Keratinocyte (primary cell): ENCODE results near the gene SQSTM1. TPM values are rescaled to one million over a fixed set of nuclear protein-coding genes. Genes with fewer than 3 reads are reported as not detected.
"Not testable (repeated sequence)": the region's sequence is repeated elsewhere in the genome, so short reads cannot be mapped to it uniquely, and the experiment has no call there.

Experiments used
- DNase-seq: peaks from one replicate; pipeline ENCODE4 v3.0.0-alpha.2; 2011; ENCODE audit warnings: low read depth, missing footprints, low spot score
- FAIRE-seq: peaks from 2 replicates; lab custom pipeline; 2011; peaks lifted over from hg19 to GRCh38; lab: Jason Lieb, UNC
- H2AFZ ChIP-seq: 2 replicates; pipeline ENCODE4 v1.6.0; 2012; ENCODE audit warnings: low read length, control low read depth, inconsistent platforms; ENCODE audit not compliant: control insufficient read depth
- H3K27ac ChIP-seq: 2 replicates; pipeline ENCODE4 v1.5.1; 2011; ENCODE audit warnings: low read length; ENCODE audit not compliant: control insufficient read depth, insufficient read depth
- H3K27me3 ChIP-seq: 3 replicates; pipeline ENCODE4 v1.6.0; 2011; ENCODE audit warnings: low read length; ENCODE audit not compliant: control insufficient read depth, insufficient read depth; ENCODE audit errors: extremely low read depth
- H3K36me3 ChIP-seq, 2 experiments: 2 replicates in 1 of 2; 3 replicates in 1 of 2; pipeline ENCODE4 v1.5.1; 2011; ENCODE audit warnings: low read length in 2 of 2, mild to moderate bottlenecking in 1 of 2; ENCODE audit not compliant: control insufficient read depth in 2 of 2, insufficient read depth in 2 of 2; ENCODE audit errors: extremely low read depth in 1 of 2
- H3K4me1 ChIP-seq: 3 replicates; pipeline ENCODE4 v1.5.1; 2011; ENCODE audit warnings: low read length; ENCODE audit not compliant: control insufficient read depth, insufficient read depth; ENCODE audit errors: extremely low read depth
- H3K4me2 ChIP-seq: 3 replicates; pipeline ENCODE4 v1.6.0; 2011; ENCODE audit warnings: low read depth, low read length; ENCODE audit not compliant: control insufficient read depth, insufficient read depth; ENCODE audit errors: extremely low read depth
- H3K4me3 ChIP-seq, 3 experiments: fragments of 200-600 bp in 1 of 3; sonication (generic) in 1 of 3; 2 replicates in 2 of 3; 3 replicates in 1 of 3; pipeline ENCODE4 v1.5.1; 2011 to 2016; ENCODE audit warnings: low read length in 3 of 3, mild to moderate bottlenecking in 3 of 3, control low read depth in 2 of 3, inconsistent platforms in 1 of 3, low read depth in 1 of 3, mixed read lengths in 1 of 3, mixed run types in 1 of 3, moderate library complexity in 1 of 3; ENCODE audit not compliant: control insufficient read depth in 2 of 3, insufficient read depth in 2 of 3; ENCODE audit errors: extremely low read depth in 1 of 3
- H3K79me2 ChIP-seq: 2 replicates; pipeline ENCODE4 v1.6.0; 2012; ENCODE audit warnings: low read length; ENCODE audit not compliant: control insufficient read depth, insufficient read depth
- H3K9ac ChIP-seq: 3 replicates; pipeline ENCODE4 v1.6.0; 2011; ENCODE audit warnings: low read length; ENCODE audit not compliant: control insufficient read depth, insufficient read depth; ENCODE audit errors: extremely low read depth
- H3K9me1 ChIP-seq: 3 replicates; pipeline ENCODE4 v1.6.0; 2011; ENCODE audit warnings: low read length; ENCODE audit not compliant: control insufficient read depth, insufficient read depth; ENCODE audit errors: extremely low read depth
- H3K9me3 ChIP-seq: 2 replicates; pipeline ENCODE4 v1.5.1; 2012; ENCODE audit warnings: low read depth, low read length; ENCODE audit not compliant: control insufficient read depth
- H4K20me1 ChIP-seq: 3 replicates; pipeline ENCODE4 v1.6.0; 2011; ENCODE audit warnings: low read length; ENCODE audit not compliant: control insufficient read depth, insufficient read depth; ENCODE audit errors: extremely low read depth
- EZH2 ChIP-seq: IDR thresholded peaks from one replicate; pipeline ENCODE4 v1.6.1; 2012; ENCODE audit warnings: inconsistent platforms, mild to moderate bottlenecking, low read length, moderate library complexity
- dilution Hi-C: fragments of 300-500 bp; cut with MboI; formaldehyde crosslinking; loops from one replicate; pipeline ENCODE4 v1.7.0; 2020; ENCODE audit warnings: low sequenced_read_pairs; ENCODE audit not compliant: extremely low pct_ligation_motif_present
- polyA plus RNA-seq, 5 experiments: library from polyadenylated mRNA; depleted of rRNA in 3 of 5; stranded (reverse) in 3 of 5; stranded (forward) in 1 of 5; unstranded in 1 of 5; fragments of >200 nt; gene quantifications; 1 replicate in 1 of 5; 2 replicates in 3 of 5; 3 replicates in 1 of 5; pipeline versions ENCODE4 v1.2.1 to v1.2.3, GENCODE V29; 2011 to 2012; ENCODE audit warnings: missing spikeins in 2 of 5, low read depth in 1 of 5, low replicate concordance in 1 of 5
- TF ChIP-seq, protein P1 (sequence below), 3 experiments: IDR thresholded peaks in 1 of 3; conservative IDR thresholded peaks in 1 of 3; optimal IDR thresholded peaks in 1 of 3; 2 replicates in 2 of 3; 3 replicates in 1 of 3; pipeline versions ENCODE3 to v1.5.1; 2011; ENCODE audit warnings: low read length in 3 of 3, mild to moderate bottlenecking in 3 of 3, moderate library complexity in 2 of 3, control low read depth in 1 of 3, inconsistent platforms in 1 of 3; ENCODE audit not compliant: insufficient read depth in 2 of 3; ENCODE audit errors: extremely low read depth in 1 of 3

Gene SQSTM1
- polyA plus RNA-seq, 1 donor (not counting 4 experiments of a cell fraction or from before 2014, with no cell fraction given), result 75.7 TPM

DNA sequence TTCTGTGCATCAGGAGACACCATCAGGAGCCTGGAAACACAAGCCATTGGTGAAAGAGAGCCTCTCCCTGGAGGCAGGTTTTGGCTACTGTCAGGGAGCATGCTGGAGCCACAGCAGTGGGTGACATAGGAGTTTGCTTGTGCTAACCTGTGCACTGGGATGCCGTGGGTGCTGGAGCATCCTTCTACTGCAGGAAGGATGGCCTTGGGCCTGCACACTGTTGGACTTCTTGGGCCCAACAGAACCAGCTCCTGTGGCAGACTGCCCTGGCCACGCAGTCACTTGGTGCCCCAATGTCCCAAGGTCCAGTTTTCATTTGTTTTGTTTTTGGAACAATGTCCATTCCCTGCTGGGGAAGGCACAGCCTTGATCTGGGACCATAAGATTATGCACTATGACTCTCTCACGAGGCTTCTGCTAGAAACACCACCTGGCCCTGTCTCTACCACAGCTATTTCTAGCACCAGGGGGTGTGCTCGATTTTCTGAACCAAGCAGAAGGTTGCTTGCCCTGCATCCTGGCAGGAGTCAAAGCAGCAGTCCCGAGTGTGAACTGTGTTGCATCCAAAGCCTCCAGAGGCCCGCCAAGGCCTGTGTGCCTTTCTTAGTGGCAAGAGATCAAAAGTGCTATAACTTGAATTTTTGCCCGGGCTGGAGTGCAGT is 32.4 kb upstream of the SQSTM1 start:
- Histone ChIP-seq H3K27me3 (no peaks in the 10 kb centered on the region), H3K27ac (no peak overlapping the region), H3K79me2 (no peaks in the 10 kb centered on the region), H3K9ac (no peak overlapping the region), H3K9me3 (no peaks in the 10 kb centered on the region), H2AFZ (no peak overlapping the region), H3K4me2 (no peak overlapping the region), H3K36me3 (no peaks in the 10 kb centered on the region), H3K4me3 (no peak overlapping the region), H4K20me1 (no peaks in the 10 kb centered on the region), H3K9me1 (no peaks in the 10 kb centered on the region), H3K4me1 (no peaks in the 10 kb centered on the region)
- dilution Hi-C loops, result no loop called here
- no peak for DNase-seq
- no peak for FAIRE-seq
- TF ChIP-seq, protein P1, sequence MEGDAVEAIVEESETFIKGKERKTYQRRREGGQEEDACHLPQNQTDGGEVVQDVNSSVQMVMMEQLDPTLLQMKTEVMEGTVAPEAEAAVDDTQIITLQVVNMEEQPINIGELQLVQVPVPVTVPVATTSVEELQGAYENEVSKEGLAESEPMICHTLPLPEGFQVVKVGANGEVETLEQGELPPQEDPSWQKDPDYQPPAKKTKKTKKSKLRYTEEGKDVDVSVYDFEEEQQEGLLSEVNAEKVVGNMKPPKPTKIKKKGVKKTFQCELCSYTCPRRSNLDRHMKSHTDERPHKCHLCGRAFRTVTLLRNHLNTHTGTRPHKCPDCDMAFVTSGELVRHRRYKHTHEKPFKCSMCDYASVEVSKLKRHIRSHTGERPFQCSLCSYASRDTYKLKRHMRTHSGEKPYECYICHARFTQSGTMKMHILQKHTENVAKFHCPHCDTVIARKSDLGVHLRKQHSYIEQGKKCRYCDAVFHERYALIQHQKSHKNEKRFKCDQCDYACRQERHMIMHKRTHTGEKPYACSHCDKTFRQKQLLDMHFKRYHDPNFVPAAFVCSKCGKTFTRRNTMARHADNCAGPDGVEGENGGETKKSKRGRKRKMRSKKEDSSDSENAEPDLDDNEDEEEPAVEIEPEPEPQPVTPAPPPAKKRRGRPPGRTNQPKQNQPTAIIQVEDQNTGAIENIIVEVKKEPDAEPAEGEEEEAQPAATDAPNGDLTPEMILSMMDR (optimal IDR thresholded peaks at IDR 0.05 in 1 of 3, IDR thresholded peaks at IDR 0.05 in 1 of 3, conservative IDR thresholded peaks at IDR 0.05 in 1 of 3; ENCODE audit: extremely low read depth in 1 of 3, insufficient read depth in 2 of 3, low read length in 3 of 3), result no peak
- no peak for TF ChIP-seq EZH2

DNA sequence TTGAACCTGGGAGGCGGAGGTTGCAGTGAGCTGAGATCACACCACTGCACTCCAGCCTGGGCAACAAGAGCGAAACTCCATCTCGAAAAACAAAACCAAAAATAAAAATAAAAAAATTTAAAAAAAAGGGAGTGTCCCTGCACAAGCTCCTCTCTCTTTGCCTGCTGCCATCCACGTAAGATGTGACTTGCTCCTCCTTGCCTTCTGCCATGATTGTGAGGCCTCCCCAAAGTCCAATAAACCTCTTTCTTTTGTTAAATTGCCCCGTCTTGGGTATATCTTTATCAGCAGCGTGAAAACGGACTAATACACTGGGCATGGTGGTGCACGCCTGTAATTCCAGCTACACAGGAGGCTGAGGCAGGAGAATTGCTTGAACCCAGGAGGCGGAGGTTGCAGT is 31.4 kb upstream of the SQSTM1 start:
- H3K27ac ChIP-seq, DNase-seq, H2AFZ ChIP-seq, dilution Hi-C loops, H3K79me2 ChIP-seq, H3K4me3 ChIP-seq, H3K4me1 ChIP-seq, H3K9ac ChIP-seq, H3K27me3 ChIP-seq, FAIRE-seq, H3K36me3 ChIP-seq, H3K9me3 ChIP-seq, H3K9me1 ChIP-seq, H4K20me1 ChIP-seq, H3K4me2 ChIP-seq: not testable (repeated sequence)
